ENCODE measurements around the gene KCNJ3. TPM values are rescaled to one million over a fixed set of nuclear protein-coding genes. Genes with fewer than 3 reads are reported as not detected.

KCNJ3 gene
- total RNA-seq, 1 experiment from 2014 or later: 0.31 TPM

DNA sequence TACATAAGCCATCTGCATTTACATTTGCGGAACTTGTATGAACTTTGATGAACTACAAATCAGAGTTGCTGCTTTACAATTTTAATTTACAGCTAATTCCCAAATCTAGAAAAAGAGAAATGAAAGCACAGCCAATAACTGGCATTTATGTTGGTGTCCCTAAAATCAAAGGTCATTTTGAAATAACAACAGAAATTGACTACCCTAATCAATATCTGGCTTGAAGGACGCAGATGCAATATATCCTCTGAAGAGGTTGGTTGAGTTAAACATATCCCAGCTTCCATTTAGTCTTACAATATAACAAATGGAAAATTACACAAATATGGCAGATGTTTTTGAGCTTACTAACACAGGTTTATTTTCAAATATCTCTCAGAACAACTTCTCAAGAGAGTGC lies 177.5 kb downstream of the KCNJ3 start:
- no peaks in the 10 kb centered on the region for H3K27me3 Mint-ChIP-seq (ENCODE audit: low read depth)
- CTCF ChIA-PET: no interaction called here
- POLR2A ChIA-PET: no interaction called here
- H3K27ac Mint-ChIP-seq: no peak overlapping the region
- ATAC-seq: no peak
- no peak for DNase-seq (ENCODE audit: low spot score)
- H3K4me1 Mint-ChIP-seq: peaks cover 7% of the 10 kb centered on the region; the same call in 1 of the 2 replicates
- H3K4me3 Mint-ChIP-seq: no peak overlapping the region
- no peaks in the 10 kb centered on the region for H3K9me3 Mint-ChIP-seq
- no peak for TF ChIP-seq TEAD1 (CRISPR knock-in tag; IDR thresholded peaks at IDR 0.05)
- no peaks in the 10 kb centered on the region for H3K36me3 Mint-ChIP-seq

- POLR2A ChIA-PET: no interaction called here
- CTCF ChIA-PET: no interaction called here
- DNase-seq (ENCODE audit: low spot score) (no peak), ATAC-seq (no peak)
- Mint-ChIP-seq H3K9me3 (peaks cover 11% of the 10 kb centered on the region), H3K27me3 (ENCODE audit: low read depth) (no peaks in the 10 kb centered on the region), H3K4me1 (no peaks in the 10 kb centered on the region), H3K4me3 (no peak overlapping the region), H3K27ac (no peak overlapping the region), H3K36me3 (no peaks in the 10 kb centered on the region)
- no peak for TF ChIP-seq NR3C1 (CRISPR knock-in tag; conservative IDR thresholded peaks at IDR 0.05; ENCODE audit: low read depth)
- TF ChIP-seq ZNF317 (CRISPR knock-in tag; IDR thresholded peaks at IDR 0.05; ENCODE audit: borderline replicate concordance, low read depth): no peak
These were observed 184.2 kb downstream of the KCNJ3 start for GRCh38 chr2:154882725-154883124.

- Mint-ChIP-seq H3K27ac (no peak overlapping the region), H3K4me1 (no peaks in the 10 kb centered on the region), H3K4me3 (no peak overlapping the region), H3K27me3 (ENCODE audit: low read depth) (no peaks in the 10 kb centered on the region), H3K36me3 (no peaks in the 10 kb centered on the region), H3K9me3 (peaks cover 24% of the 10 kb centered on the region)
- ChIA-PET CTCF (no interaction called here), POLR2A (no interaction called here)
- DNase-seq (ENCODE audit: low spot score): no peak
- TF ChIP-seq ATF3 (CRISPR knock-in tag; conservative IDR thresholded peaks at IDR 0.05) (no peak), SMAD4 (CRISPR knock-in tag; IDR thresholded peaks at IDR 0.05) (no peak), ZNF671 (CRISPR knock-in tag; IDR thresholded peaks at IDR 0.05) (no peak), STAT6 (CRISPR knock-in tag; conservative IDR thresholded peaks at IDR 0.05; ENCODE audit: low read depth) (no peak), GTF2I (CRISPR knock-in tag; conservative IDR thresholded peaks at IDR 0.05) (no peak), ATF1 (CRISPR knock-in tag; IDR thresholded peaks at IDR 0.05) (no peak), ZNF423 (CRISPR knock-in tag; IDR thresholded peaks at IDR 0.05) (no peak), HMGA2 (CRISPR knock-in tag; IDR thresholded peaks at IDR 0.05) (no peak)
- TF ChIP-seq, protein P1, sequence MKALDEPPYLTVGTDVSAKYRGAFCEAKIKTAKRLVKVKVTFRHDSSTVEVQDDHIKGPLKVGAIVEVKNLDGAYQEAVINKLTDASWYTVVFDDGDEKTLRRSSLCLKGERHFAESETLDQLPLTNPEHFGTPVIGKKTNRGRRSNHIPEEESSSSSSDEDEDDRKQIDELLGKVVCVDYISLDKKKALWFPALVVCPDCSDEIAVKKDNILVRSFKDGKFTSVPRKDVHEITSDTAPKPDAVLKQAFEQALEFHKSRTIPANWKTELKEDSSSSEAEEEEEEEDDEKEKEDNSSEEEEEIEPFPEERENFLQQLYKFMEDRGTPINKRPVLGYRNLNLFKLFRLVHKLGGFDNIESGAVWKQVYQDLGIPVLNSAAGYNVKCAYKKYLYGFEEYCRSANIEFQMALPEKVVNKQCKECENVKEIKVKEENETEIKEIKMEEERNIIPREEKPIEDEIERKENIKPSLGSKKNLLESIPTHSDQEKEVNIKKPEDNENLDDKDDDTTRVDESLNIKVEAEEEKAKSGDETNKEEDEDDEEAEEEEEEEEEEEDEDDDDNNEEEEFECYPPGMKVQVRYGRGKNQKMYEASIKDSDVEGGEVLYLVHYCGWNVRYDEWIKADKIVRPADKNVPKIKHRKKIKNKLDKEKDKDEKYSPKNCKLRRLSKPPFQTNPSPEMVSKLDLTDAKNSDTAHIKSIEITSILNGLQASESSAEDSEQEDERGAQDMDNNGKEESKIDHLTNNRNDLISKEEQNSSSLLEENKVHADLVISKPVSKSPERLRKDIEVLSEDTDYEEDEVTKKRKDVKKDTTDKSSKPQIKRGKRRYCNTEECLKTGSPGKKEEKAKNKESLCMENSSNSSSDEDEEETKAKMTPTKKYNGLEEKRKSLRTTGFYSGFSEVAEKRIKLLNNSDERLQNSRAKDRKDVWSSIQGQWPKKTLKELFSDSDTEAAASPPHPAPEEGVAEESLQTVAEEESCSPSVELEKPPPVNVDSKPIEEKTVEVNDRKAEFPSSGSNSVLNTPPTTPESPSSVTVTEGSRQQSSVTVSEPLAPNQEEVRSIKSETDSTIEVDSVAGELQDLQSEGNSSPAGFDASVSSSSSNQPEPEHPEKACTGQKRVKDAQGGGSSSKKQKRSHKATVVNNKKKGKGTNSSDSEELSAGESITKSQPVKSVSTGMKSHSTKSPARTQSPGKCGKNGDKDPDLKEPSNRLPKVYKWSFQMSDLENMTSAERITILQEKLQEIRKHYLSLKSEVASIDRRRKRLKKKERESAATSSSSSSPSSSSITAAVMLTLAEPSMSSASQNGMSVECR (CRISPR knock-in tag; IDR thresholded peaks at IDR 0.05; ENCODE audit: borderline replicate concordance): no peak
- TF ChIP-seq, protein P2, sequence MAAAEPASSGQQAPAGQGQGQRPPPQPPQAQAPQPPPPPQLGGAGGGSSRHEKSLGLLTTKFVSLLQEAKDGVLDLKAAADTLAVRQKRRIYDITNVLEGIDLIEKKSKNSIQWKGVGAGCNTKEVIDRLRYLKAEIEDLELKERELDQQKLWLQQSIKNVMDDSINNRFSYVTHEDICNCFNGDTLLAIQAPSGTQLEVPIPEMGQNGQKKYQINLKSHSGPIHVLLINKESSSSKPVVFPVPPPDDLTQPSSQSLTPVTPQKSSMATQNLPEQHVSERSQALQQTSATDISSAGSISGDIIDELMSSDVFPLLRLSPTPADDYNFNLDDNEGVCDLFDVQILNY (CRISPR knock-in tag; IDR thresholded peaks at IDR 0.05): no peak
- no peak for ATAC-seq
These were observed 187.8 kb downstream of the KCNJ3 start for GRCh38 chr2:154886316-154886715.

Measured in WTC11 (cell line).